22Rv1 (cell line): ENCODE data around the gene EIF5A.
A peak's percentile ranks its signal among the peaks of the same experiment; 100 is the strongest.

Experiments used
- H3K27ac ChIP-seq: fragments of 450-650 bp; 2 replicates; pipeline ENCODE4 v1.5.1; 2017
- ZFX ChIP-seq: fragments of 450-650 bp; IDR thresholded peaks from 2 replicates; pipeline ENCODE4 v1.6.1; 2017; ENCODE audit warnings: antibody characterized with exemption, borderline replicate concordance
- TF ChIP-seq, protein P1 (sequence below): fragments of 450-650 bp; IDR thresholded peaks from 2 replicates; pipeline ENCODE4 v1.5.1; 2017; ENCODE audit warnings: mild to moderate bottlenecking

EIF5A gene

GRCh38 chr17:7348478-7349242 lies 41.2 kb downstream of the EIF5A start:
- TF ChIP-seq, protein P1, sequence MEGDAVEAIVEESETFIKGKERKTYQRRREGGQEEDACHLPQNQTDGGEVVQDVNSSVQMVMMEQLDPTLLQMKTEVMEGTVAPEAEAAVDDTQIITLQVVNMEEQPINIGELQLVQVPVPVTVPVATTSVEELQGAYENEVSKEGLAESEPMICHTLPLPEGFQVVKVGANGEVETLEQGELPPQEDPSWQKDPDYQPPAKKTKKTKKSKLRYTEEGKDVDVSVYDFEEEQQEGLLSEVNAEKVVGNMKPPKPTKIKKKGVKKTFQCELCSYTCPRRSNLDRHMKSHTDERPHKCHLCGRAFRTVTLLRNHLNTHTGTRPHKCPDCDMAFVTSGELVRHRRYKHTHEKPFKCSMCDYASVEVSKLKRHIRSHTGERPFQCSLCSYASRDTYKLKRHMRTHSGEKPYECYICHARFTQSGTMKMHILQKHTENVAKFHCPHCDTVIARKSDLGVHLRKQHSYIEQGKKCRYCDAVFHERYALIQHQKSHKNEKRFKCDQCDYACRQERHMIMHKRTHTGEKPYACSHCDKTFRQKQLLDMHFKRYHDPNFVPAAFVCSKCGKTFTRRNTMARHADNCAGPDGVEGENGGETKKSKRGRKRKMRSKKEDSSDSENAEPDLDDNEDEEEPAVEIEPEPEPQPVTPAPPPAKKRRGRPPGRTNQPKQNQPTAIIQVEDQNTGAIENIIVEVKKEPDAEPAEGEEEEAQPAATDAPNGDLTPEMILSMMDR = no peak
- TF ChIP-seq ZFX = no peak
- peak overlapping the region; percentile 91; the same call in 1 of the 2 replicates for H3K27ac ChIP-seq

DNA sequence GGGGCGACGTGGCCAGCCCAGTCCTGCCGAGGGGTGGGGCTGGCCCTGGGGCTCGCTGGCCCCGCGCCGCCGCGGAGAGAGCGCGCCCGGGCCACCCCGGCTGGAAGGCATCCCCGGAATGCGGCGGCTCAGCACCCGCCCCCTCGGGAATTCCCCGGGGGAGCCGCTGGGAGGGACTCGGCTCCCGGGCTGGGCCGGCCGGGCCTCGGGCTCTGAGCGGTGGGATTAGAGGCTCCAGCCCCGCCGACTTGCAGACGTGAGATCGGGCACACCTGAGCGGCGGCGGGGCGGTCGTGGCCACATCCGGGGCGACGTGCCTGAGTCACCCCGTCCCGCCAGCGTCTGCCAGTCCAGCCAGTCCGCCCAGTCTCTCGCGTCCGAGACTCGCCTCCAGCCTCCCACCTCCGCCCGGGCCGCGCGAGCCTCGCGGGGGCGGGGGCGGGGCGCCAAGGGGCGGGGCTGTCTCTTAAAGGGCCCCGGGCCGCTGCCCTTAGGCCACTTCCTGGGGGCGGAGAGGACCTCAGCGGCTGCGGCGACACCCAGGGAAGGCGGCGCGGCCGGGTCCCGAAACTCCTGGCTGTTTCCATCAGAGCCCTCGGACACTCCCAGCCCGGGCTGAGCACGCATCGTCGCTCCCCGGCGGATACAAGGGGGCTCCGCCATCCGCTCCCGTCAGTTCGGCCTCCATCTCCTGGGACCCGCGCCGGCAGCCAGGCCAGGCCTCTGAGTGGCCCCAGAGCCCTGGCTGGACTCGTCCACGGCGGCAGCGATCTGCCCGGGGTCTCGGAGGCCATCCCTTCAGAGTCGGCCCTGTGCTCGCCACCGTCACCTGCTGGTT lies 44.5 kb downstream of the EIF5A start, which contains the start of gene KCTD11:
KCTD11 (plus strand) TSS at position 498 of the 838 bp plus-strand sequence.
- TF ChIP-seq, protein P1 = peak; percentile 61
- TF ChIP-seq ZFX = no peak
- H3K27ac ChIP-seq = peak within 1 kb of the TSS; percentile 91

DNA sequence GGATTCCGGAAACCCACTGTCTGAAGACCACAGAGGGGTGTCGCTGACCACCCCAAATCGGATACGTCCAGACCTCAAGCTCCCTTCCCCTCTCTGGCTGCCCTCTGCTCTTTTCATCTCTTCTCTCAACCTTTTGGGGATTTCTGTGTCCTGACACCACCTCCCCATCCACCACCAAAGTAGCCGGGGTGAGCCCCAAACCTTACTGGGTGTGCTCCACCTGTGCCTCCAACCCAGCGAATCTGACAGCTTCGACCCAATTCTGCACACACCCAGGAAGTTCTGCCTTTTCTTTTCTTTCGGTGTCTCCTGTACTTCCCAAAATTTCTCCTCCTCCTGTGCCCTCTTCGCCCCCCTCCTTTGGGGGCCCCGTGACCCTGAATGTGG lies 45.1 kb downstream of the EIF5A start:
- TF ChIP-seq, protein P1 = 0 out of 2 replicates have a peak, but pooled peaks have one; percentile 6
- TF ChIP-seq ZFX = no peak
- peak overlapping the region; percentile 91 for H3K27ac ChIP-seq

- TF ChIP-seq, protein P1 = no peak
- TF ChIP-seq ZFX = no peak
- peak overlapping the region; percentile 91; the same call in 1 of the 2 replicates for H3K27ac ChIP-seq
Observed at GRCh38 chr17:7352910-7353635, 45.6 kb downstream of the EIF5A start.

- TF ChIP-seq, protein P1 = no peak
- no peak for TF ChIP-seq ZFX
- H3K27ac ChIP-seq = no peak overlapping the region
Observed at GRCh38 chr17:7354262-7354843, 46.9 kb downstream of the EIF5A start.

- no peak within 1 kb of the TSS for H3K27ac ChIP-seq
Observed at GRCh38 chr17:7355053-7355452, 47.6 kb downstream of the EIF5A start, which contains the start of gene TMEM95. Gene TMEM95, plus strand, starts transcription at chr17:7355156. Its CDS starts 49 bp downstream, at chr17:7355205.

More at GRCh38 chr17:7355053-7355452, 47.6 kb downstream of the EIF5A start, which contains the start of gene TMEM95:
- TF ChIP-seq, protein P1 = no peak
- TF ChIP-seq ZFX = no peak
